ENCODE data around the gene STUM.

Gene STUM

DNA sequence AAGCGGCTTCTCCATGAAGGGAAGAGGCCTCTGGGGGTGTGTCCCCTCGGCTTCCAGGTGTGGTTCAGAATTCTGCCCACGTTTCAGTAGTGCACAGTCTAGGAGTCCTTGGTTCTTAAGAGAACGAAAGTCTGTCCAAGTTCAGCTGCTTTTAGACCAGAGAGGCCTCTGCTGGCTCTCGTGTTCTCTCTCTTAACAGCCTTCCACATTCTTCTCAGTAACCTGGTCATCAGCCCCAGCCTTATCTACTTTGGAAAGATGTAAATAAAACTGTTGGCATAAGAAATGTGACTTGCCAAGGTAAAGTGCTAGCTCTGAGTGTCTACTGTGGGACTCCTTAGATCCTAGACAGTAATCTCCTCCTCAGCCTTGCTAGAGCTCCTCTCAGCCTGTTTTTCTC lies 15.3 kb upstream of the STUM start:
- no peak for DNase-seq (ENCODE audit: low read depth in 4 of 4, low spot score in 1 of 4)

DNA sequence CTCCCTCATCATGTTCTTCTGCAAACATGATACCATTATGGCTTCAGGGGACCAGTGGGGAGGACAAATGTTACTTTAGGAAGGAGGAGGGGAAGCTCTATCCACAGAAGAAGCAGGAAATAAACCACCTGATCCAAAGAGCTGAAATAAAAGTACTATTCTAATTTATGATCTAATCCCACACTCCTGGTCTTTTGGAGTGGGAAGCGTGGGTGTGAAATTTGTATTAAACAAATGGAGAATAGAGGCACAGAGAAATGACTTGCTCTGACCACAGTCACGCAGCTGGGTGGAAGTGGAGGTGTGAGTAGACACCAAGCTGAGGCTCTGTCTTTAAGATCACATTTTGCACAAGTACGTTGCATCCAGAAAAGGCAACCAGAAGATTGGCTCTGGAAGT lies 14.5 kb upstream of the STUM start:
- no peak for DNase-seq (ENCODE audit: low read depth in 4 of 4, low spot score in 1 of 4)

DNA sequence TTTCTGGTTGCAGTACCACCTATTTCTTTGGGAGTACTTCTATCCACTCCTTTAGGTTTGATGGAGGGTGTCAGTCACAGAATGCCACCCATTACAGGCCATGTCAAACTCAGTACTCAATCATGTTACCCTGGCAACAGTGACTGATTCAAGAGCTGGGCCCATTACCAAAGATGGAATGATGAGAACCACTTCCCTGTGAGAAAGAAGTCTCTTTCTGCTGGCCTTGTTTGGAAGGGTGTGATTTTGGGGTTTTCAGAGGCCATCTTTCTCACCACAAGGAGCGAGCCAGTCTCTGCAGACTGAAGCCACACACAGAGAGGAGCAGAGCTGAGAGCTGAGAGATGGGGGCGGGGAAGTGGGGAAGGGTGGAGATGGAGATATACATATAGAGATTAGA lies 13.9 kb upstream of the STUM start:
- no peak for DNase-seq (ENCODE audit: low read depth in 4 of 4, low spot score in 1 of 4)

DNA sequence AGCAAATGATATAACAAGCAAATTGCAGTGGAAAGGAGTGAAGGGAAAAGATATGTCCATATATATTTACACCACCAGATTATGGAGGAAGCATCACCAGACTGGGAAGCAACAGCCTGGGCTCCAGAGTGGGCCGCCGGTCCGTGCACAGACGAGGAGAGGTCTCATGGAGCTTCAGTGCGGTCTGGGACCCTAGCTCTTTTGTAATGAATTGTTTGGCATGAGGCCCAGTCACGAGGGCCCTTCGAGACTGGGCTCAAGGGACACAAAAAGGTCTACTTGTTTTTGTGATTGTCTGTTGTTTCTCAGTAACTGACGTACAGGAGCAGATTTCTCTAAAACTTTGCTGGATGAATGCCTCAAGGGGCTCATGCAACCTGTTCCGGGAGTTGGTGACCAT lies 12.9 kb upstream of the STUM start:
- no peak for DNase-seq (ENCODE audit: low read depth in 4 of 4, low spot score in 1 of 4)

DNA sequence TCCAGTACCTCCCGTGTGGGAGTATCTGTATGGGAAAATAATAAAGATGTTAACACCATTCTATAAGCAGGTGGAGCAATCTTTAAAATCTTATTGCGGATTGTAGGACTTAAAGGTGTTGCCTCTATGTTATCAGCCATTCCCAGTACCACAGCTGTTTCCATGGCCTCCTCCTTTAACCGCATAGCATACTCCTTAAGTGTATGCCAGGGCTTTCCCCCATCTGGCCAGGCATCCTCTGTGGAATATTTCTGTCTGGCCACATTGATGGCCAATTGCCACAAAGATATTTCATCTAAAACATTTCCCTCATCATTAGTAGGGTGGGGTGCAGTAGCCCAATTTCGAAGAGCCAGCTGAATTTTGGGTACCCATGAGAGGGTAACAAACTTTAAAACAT lies 7.3 kb upstream of the STUM start:
- no peak for DNase-seq (ENCODE audit: low read depth in 4 of 4, low spot score in 1 of 4)

DNA sequence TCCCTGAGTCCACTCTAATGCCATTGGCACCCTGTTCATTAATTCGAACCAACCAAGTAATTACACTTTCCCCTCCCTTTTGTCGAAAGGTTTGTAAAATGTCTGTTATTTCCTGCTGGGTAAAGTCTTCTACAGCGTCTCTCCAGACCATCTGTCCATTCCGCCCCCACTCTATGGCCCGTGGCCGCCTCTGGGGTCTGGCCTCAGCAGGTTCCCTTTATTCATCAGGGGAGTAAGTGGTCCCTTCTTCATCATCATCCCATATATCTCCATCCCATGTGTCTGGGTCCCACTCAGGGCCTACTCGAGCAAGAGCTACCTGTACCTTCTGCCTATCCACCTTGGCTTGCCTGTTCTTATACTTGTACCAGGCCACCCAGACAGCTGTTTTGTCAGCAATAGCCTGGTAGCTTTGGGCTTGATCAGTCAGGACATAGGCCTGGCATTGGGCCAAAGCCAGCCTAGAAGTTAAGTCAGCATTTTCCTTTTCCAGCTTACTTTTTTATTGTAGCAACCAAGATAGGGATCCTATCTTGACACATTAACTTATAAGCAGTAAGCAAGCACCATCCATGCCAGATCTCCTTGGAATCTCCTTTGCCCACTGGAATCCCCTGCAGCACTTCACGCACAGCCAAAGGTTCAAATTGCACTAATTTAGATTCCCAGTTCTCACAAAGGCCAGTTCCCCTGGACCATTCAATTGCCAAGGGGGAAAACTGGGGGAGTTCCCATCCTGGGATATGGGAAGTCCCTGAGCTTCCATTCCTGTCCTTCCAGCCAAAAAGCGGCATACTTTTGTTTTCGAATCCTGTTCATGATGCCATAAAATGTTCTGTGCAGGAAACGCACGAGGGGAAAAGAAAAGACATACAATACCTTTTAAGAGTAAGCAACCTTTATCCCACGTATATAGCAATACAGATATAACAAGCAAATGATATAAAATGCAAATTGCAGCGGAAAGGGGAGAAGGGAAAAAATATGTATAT lies 6.6 kb upstream of the STUM start:
- DNase-seq (ENCODE audit: low read depth in 4 of 4, low spot score in 1 of 4), result no peak

DNA sequence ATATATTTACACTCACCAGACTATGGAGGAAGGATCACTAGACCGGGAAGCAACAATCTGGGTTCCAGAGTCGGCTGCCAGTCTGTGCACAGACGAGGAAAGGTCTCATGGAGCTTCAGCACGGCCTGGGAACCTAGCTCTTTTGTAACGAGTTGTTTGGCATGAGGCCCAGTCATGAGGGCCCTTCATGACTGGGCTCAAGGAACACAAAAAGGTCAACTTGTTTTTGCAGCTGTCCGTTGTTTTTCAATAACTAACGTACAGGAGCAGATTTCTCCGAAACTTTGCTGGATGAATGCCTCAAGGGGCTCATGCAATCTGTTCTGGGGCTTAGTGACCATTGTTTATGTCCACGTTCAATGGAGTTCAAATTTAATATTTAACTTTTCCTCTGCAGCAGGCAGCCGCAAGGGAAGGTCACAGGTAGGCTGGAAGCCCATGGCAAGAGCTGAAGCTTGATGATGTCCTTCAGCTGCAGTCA lies 5.9 kb upstream of the STUM start:
- DNase-seq (ENCODE audit: low read depth in 4 of 4, low spot score in 1 of 4), result no peak

DNA sequence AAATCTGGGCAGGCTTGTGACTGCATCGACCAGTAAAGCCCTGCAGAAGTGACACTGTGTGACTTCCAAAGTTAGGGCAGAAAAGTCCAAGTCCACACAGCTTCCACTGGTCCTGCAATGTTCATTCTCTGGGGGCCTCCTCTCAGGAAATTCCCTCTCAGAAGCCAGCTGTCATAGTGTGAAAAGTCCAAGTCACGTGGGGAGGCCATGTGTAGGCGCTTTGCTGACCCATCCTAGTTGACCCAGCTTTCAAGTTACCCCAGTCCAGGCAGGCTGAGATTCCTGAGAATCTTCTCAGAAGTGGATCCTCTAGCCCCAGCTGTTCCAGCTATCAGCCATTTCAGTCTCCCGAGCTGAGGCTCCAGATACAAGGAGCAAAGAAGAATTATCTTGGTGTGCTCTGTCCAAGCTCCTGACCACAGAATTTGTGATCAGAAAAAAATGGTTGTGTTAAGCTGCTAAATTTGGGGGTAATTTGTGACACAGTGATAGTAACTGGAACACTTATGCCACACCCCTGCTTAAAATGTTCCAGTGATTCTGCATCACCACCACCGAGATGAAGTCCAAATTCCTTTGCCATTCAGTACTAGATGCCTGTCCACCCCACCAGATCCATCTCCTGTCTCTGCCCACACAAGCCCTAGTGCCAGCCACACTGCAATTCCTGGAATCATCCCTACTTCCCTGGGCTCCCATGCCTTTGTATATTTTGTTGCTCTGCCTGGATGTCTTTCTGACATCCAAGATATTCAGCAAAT lies 2.5 kb upstream of the STUM start:
- no peak for DNase-seq (ENCODE audit: low read depth in 4 of 4, low spot score in 1 of 4)

DNA sequence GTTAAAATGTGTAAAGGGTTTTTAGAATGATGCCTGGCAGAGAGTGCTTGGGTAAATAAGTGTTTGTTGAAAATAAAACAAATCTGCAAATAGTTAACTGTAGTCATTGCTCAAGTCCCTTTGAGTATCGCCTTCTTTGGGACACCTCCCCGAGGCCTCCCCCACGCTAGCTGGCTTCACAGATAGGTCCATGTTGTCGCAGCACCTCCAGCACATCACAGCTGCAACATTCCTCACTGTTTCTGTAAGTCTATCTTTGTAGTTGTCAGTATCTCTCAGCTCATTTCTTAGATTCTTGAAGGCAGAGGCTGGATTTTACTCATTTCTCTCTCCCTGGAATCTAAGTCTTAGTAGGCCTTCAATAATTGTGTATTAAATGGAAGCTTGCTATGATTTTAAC lies 1.6 kb upstream of the STUM start:
- no peak for DNase-seq (ENCODE audit: low read depth in 4 of 4, low spot score in 1 of 4)

DNA sequence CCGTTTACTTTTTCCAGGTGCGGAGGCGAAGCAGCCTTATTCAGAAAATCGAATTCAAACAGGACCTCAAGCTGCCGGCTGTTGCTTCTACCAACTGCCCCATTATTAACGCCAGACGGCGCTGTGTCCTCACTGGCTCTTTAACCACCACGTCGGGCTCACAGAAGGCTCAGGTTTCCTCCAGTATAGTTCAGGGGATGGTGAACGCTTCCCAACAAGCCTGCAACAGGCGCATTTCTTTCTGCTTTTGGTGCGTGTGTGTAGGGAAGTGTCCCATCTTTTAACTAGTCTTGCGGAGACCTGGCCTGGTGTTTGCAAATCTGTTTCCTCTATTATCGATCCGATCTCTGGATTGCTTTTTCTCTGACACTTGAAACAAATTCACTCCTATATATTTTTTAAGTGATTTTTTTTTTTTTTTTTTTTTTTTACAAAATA lies 791 bp upstream of the STUM start:
- DNase-seq (ENCODE audit: low read depth in 4 of 4, low spot score in 1 of 4), result peak; percentile 31 to 51 (median 40)

DNA sequence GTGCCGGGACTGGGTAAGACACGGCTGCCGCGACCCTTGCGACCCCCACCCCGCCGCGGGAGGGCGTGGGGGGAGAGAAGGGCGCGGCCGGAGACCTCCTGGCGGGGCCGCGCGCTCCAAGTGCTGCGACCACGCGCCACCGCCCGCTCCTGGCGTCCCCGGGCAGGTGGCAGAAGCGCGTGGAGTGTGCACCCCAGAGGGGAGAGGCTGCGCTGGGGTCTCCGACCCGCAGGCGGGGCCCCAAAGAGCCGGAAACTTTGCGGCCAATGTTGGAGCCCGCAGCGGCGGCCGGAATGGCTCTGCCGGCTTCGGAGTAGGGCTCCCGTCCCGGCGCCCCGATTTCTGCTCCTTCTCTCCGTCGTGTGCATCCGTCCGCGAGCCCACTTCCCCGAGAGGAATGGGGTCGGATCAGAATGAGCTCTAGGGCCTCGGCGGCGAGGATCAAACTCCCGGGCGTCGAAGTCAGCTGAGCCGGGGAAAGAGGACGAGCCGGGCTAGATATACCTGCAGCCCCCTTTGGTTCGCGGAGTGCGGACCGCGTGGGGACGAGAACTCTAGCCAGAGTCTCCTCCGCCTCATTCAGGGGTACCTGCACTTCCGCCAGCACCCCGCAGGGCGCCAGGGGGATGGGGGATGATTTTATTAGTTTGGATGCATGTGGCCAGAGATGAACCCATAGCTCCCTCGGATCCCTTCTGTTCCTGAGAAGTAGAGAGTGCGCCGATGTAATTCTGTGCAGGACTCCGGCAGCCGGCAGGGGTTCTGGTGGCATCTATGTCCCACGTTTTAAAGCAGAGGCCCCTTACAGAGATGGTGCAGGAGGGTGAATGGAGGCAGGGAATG lies 751 bp downstream of the STUM start:
- DNase-seq (ENCODE audit: low read depth in 4 of 4, low spot score in 1 of 4), result peak in 1 of 4 experiments; percentile 3

DNA sequence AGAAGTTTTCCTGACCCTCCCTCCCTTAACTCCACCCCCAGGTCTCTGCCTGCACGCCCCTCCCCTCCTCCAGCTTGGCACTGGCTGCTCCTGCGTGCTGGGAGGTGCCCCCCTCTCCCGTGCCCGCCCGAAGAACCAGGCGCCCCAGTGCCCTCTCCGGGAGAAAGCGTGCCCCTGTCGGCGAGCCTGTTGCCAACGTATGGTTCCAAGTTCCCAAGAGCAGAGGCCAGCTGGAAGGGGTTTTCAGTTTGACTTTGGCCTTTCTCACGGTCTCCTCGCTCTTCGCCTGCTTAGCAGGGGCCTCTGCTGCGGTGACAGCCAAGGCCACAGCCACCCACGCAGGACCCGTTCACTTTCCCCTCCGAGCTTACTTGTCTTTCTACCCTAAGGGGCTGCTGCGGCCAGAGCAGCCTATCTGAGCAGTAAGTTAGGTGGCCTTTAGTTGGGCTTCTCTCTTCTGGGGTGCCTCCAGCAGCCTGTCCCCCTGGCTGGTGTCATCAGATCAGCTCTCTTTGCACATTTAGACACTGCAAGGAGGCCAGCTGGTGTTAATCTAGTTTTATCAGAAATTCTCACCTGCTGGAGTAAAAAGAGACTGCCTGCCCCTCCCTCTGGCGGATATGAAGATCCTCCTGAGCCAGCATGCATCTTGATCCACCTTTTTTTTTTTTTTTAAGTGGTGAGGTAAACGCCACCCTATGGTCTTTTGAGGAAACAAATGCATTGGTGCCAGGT lies 1.5 kb downstream of the STUM start:
- DNase-seq (ENCODE audit: low read depth in 4 of 4, low spot score in 1 of 4), result no peak

DNA sequence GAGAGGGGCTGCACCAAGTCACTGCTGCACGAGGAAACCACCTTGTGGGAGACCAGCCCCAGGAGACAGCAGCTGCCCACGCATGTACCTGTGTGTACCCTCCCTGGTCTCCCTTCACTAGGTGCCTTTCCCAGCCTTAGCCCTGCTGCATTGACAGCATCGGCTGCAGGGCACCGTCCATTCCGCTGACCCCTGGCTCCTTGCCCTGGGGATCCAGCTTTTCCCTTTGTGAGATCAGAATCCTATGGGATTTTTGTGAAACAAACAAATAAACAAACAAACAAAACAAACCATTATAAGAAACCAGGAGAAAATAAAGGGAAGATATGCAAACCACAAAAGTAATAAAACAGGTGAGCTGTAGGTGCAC lies 2.1 kb downstream of the STUM start:
- no peak for DNase-seq (ENCODE audit: low read depth in 4 of 4, low spot score in 1 of 4)

DNA sequence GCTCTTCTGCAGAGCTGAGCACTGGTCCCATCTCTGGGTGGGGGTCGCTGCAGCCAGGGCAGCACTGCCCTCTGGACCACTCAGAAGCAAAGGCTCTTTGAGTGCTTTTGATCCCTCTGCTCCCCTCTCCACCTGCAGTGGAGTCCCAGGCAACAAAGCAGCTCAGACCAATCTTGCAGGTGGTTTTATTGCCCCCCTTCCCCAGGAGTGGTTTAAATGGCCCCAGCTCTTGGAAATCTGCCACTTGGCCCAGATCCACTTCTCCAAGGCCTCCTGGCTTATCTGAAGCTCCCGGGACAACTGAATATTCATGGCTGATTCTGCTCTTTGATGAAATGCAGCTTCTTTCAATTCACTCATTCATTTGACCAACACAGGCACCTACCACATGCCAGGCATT lies 2.7 kb downstream of the STUM start:
- DNase-seq (ENCODE audit: low read depth in 4 of 4, low spot score in 1 of 4), result no peak

DNA sequence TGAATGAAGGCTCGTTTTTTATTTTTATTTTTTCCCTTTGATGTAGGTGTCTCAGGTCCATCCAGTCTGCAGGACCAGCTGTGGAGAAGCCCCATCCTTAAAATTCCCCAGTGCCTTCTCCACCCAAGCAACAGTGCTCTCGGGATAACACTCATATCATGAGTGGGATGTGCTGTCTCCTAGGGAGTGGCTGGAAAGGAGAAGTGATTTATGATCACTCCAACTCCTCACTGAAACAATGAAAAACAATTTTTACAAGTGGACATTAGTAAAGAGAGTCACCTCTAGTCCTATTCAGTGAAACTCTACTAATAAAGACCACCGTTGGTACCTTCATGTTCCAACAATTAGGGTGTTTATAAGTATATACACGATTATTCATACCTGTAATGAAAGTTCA lies 3.5 kb downstream of the STUM start:
- DNase-seq (ENCODE audit: low read depth in 4 of 4, low spot score in 1 of 4), result no peak

DNA sequence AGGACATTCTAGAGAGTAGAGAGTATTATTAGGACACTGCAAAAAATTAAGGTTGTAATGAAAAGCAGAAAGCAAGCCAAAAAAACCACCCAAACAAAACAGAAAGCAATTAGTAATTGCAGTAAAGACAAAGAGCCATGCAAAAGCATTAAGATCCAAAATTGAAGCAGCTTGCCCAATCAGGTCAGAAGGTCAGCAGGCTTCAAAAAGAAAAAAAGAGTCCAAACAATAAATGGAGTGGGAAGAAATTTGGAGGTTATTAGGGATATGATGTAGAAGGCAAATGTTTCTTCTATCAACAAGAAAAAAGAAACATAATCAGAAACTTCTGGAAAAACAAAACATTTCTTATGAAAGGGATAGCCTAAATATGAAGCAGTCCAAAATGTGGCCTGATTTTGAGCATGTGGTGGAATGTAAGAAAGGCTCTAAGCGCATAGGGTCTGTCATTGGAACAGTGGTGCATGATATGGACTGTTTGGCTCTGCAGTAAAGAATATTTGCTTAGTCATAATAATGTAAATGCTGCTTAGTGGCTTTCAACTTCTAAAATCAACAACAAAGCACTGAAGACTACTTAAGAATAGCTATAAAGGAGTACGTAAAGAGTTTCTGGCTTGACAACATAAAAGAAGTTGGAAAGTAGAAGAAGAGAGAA lies 4.8 kb downstream of the STUM start:
- no peak for DNase-seq (ENCODE audit: low read depth in 4 of 4, low spot score in 1 of 4)

DNA sequence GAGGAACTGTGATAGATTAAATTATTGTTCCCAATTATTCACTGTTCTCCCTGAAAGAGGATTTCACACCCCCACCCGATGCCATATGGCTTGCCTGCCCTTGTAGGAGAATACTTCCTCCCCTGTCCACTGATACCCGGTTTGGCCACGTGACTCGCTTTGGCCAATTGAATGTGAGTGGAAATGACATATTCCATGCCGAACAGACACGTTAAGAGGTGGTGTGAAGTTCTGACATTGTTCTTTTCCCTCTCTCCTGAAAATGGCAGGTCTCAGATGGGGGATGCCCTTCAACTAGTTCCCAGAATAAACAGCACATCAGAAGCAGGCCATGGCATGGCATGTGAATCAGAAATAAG lies 5.3 kb downstream of the STUM start:
- DNase-seq (ENCODE audit: low read depth in 4 of 4, low spot score in 1 of 4), result no peak

DNA sequence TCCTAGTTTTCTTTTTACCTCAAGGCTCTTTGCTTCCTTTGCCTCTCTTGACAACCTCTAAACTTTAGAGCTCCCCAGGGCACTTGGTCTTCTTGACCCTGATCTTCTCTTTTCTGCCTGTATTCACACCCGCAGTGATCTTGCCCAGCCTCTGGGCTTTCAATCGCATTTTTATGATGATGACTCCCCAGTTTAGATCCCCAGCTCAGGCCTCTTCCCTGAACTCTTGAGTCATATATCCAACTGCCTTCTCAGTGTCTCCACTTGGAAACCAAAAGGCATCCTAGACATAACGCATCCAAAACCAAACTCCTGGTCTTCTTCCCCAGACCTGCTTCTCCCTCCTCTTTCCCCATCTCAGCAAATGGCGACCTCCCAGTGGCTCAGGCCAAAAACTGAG lies 6.5 kb downstream of the STUM start:
- no peak for DNase-seq (ENCODE audit: low read depth in 4 of 4, low spot score in 1 of 4)

DNA sequence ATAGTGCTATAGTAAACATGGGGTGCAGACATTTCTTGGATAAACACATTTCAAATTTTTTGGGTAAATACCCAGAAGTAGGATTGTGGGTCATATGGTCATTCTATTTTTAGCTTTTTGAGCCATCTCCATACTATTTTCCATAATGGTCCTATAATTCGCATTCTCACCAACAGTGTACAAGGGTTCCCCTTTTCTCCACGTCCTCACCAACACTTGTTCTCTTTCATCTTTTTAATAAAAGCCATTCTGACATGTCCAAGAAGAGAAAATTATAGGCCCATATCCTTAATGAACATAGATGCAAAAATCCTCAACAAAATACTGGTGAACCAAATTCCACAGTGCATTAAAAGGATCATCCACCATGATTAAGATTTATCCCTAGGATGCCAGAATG lies 8.9 kb downstream of the STUM start:
- DNase-seq (ENCODE audit: low read depth in 4 of 4, low spot score in 1 of 4), result no peak

DNA sequence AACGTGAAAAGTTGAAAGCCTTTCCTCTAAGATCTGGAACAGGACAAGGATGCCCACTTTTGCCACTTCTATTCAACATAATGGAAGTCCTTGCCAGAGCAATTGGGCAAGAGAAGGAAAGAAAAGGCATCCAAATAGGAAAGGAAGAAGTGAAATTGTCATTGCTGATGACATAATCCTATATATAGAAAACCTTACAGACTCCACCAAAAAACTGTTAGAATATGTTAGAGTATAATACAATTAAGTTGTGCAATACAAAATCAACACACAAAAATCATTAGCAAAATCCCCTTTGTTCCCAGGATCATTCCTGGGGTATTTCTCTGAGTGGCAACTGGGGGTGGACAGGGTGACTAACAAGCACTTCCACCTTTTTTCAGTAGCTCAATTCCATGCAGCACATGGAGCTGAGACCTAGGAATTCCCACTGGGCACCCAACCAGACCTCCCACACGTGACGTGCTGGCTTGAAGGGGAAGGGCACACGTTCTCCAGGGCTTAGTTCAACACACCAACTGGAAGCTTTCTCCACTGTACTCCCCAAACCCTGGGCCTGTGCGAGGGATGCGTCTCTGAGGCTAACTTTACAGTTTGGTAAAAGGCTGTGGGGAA lies 9.6 kb downstream of the STUM start:
- DNase-seq (ENCODE audit: low read depth in 4 of 4, low spot score in 1 of 4), result no peak
